Gastrocnemius medialis (tissue), 4 donors: ENCODE measurements around the gene F13A1. TPM values are rescaled to one million over a fixed set of nuclear protein-coding genes. Genes with fewer than 3 reads are reported as not detected.

ENCODE experiments used
- ATAC-seq, 2 donors: fragments of 150-250 bp; one replicate each; pipeline ENCODE4 v1.9.1; 2016
- DNase-seq, 2 donors: peaks; one replicate each; pipeline ENCODE4 v3.0.0-alpha.2; 2019
- H3K27ac ChIP-seq, 4 donors: fragments of 200-600 bp; sonication (generic); 1 replicate in 1 of 4; 2 replicates in 3 of 4; pipeline ENCODE4 v1.5.1; 2016 to 2018; ENCODE audit warnings: mild to moderate bottlenecking in 2 of 4, moderate library complexity in 1 of 4
- H3K27me3 ChIP-seq, 3 donors: fragments of 200-600 bp; sonication (generic) in 2 of 3; 1 replicate in 1 of 3; 2 replicates in 2 of 3; pipeline versions ENCODE4 v1.5.1 to v1.6.0; 2016 to 2019; ENCODE audit warnings: mild to moderate bottlenecking in 1 of 3, moderate library complexity in 1 of 3
- H3K36me3 ChIP-seq, 2 donors: fragments of 200-600 bp; sonication (generic) in 1 of 2; one replicate each; pipeline ENCODE4 v1.5.1; 2017 to 2018
- H3K4me1 ChIP-seq, 2 donors: fragments of 200-600 bp; sonication (generic) in 1 of 2; one replicate each; pipeline ENCODE4 v1.5.1; 2016 to 2017; ENCODE audit warnings: mild to moderate bottlenecking in 2 of 2
- H3K4me3 ChIP-seq, 4 donors: fragments of 200-600 bp; sonication (generic) in 3 of 4; 1 replicate in 1 of 4; 2 replicates in 3 of 4; pipeline ENCODE4 v1.5.1; 2016 to 2019; ENCODE audit warnings: mild to moderate bottlenecking in 2 of 4
- H3K9me3 ChIP-seq, 3 donors: fragments of 200-600 bp; sonication (generic) in 2 of 3; 1 replicate in 1 of 3; 2 replicates in 2 of 3; pipeline ENCODE4 v1.5.1; 2016 to 2019
- CTCF ChIP-seq, 5 experiments: fragments of 450-650 bp in 3 of 5; fragments of 200-600 bp in 2 of 5; sonication (generic) in 2 of 5; IDR thresholded peaks in 4 of 5; conservative IDR thresholded peaks in 1 of 5; 1 replicate in 4 of 5; 2 replicates in 1 of 5; pipeline ENCODE4 v1.5.1; 2016 to 2019; ENCODE audit warnings: antibody characterized with exemption in 5 of 5, mild to moderate bottlenecking in 3 of 5, moderate library complexity in 3 of 5
- POLR2A ChIP-seq, 2 donors: fragments of 450-650 bp; IDR thresholded peaks; one replicate each; pipeline ENCODE4 v1.6.1; 2017; ENCODE audit warnings: antibody characterized with exemption in 2 of 2, mild to moderate bottlenecking in 2 of 2, moderate library complexity in 2 of 2
- in situ Hi-C, 4 donors: fragments of 200-750 bp; cut with MboI; loops; one replicate each; pipeline versions ENCODE4 v1.15.0 to v1.8.0; 2017; ENCODE audit warnings: low sequenced_read_pairs in 4 of 4
- intact Hi-C: fragments of 100-400 bp; cut with DNase I; formaldehyde crosslinking; loops from one replicate; pipeline ENCODE4 v1.15.1; 2023; ENCODE audit warnings: low total_unique reads
- total RNA-seq, 4 donors: library from RNA; depleted of rRNA; stranded (reverse); fragments of >200 nt; gene quantifications; one replicate each; pipeline versions ENCODE4 v1.1.0 to v1.2.3, GENCODE V29; 2016

F13A1 gene
- total RNA-seq, 4 donors from 2014 or later: 19.9 to 61.1 (median 33.9) TPM

DNA sequence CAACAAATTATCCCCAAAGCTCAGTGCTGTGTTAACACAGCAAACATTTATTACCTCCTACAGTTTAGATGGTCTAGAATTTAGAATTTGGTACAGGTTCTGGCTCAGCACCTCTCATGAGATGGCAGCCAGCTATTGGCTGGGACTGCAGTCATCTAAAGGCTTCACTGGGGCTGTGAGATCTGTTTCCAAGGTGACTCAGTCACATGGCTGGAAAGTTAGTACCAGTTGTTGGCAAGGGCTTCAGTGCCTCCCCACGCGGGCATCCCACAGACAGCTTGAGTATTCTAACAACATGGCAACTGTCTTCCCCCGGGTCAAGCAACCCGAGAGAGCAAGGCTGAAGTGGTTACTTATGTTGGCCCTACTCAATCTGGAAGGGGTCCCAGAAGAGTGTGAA is 44.8 kb upstream of the F13A1 start:
- no peaks in the 10 kb centered on the region for H3K36me3 ChIP-seq
- no peaks in the 10 kb centered on the region for H3K27me3 ChIP-seq
- intact Hi-C loops (no loop called here), in situ Hi-C loops (no loop called here)
- no peaks in the 10 kb centered on the region for H3K4me1 ChIP-seq
- no peak overlapping the region for H3K27ac ChIP-seq
- ATAC-seq (no peak), DNase-seq (no peak)
- no peak overlapping the region for H3K4me3 ChIP-seq
- no peaks in the 10 kb centered on the region for H3K9me3 ChIP-seq
- TF ChIP-seq CTCF (IDR thresholded peaks at IDR 0.05 in 4 of 5, conservative IDR thresholded peaks at IDR 0.05 in 1 of 5): no peak

GRCh38 chr6:6362056-6362840 is 41.8 kb upstream of the F13A1 start:
- in situ Hi-C loops: no loop called here
- Histone ChIP-seq H3K27me3 (no peaks in the 10 kb centered on the region), H3K36me3 (no peaks in the 10 kb centered on the region), H3K9me3 (no peaks in the 10 kb centered on the region), H3K4me1 (no peaks in the 10 kb centered on the region), H3K4me3 (no peak overlapping the region), H3K27ac (no peak overlapping the region)
- DNase-seq (no peak), ATAC-seq (no peak)
- intact Hi-C loops: no loop called here
- TF ChIP-seq POLR2A (IDR thresholded peaks at IDR 0.05) (no peak), CTCF (IDR thresholded peaks at IDR 0.05 in 4 of 5, conservative IDR thresholded peaks at IDR 0.05 in 1 of 5) (no peak)

DNA sequence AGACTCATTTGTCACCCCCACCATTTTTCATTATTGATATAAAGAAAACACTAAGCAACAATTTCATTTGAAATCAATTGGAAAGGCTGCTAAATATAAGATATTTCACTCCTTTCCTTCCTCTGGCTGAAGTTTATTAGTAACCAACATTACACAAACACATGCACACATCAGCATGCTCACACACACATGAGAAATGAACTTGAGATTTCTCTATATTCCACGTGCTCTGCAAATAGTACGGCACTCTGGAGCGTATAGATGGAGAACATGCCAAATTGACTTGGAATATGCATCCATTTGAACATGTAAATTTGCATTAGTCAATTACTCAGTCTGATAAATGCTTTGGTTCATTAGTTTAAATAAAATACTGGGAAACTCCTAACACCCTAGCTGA is 37.1 kb upstream of the F13A1 start:
- intact Hi-C loops: no loop called here
- Histone ChIP-seq H3K27ac (no peak overlapping the region), H3K36me3 (no peaks in the 10 kb centered on the region), H3K27me3 (no peaks in the 10 kb centered on the region), H3K9me3 (no peaks in the 10 kb centered on the region), H3K4me1 (no peaks in the 10 kb centered on the region), H3K4me3 (no peak overlapping the region)
- in situ Hi-C loops: no loop called here
- no peak for ATAC-seq
- no peak for DNase-seq
- TF ChIP-seq POLR2A (IDR thresholded peaks at IDR 0.05): no peak
- TF ChIP-seq CTCF (IDR thresholded peaks at IDR 0.05 in 4 of 5, conservative IDR thresholded peaks at IDR 0.05 in 1 of 5): no peak

- no peak for ATAC-seq
- Histone ChIP-seq H3K27me3 (no peaks in the 10 kb centered on the region), H3K9me3 (no peaks in the 10 kb centered on the region), H3K4me3 (no peak overlapping the region), H3K36me3 (no peaks in the 10 kb centered on the region), H3K4me1 (no peaks in the 10 kb centered on the region), H3K27ac (no peak overlapping the region)
- intact Hi-C loops (no loop called here), in situ Hi-C loops (no loop called here)
- TF ChIP-seq POLR2A (IDR thresholded peaks at IDR 0.05): no peak
- TF ChIP-seq CTCF (IDR thresholded peaks at IDR 0.05 in 4 of 5, conservative IDR thresholded peaks at IDR 0.05 in 1 of 5): no peak
- DNase-seq: no peak
Observed at GRCh38 chr6:6357032-6357431, 36.6 kb upstream of the F13A1 start.

GRCh38 chr6:6352772-6353171 is 32.3 kb upstream of the F13A1 start:
- Histone ChIP-seq H3K4me1 (no peaks in the 10 kb centered on the region), H3K4me3 (no peak overlapping the region), H3K27me3 (no peaks in the 10 kb centered on the region), H3K9me3 (no peaks in the 10 kb centered on the region), H3K27ac (no peak overlapping the region), H3K36me3 (no peaks in the 10 kb centered on the region)
- ATAC-seq (no peak), DNase-seq (no peak)
- TF ChIP-seq POLR2A (IDR thresholded peaks at IDR 0.05) (no peak), CTCF (IDR thresholded peaks at IDR 0.05 in 4 of 5, conservative IDR thresholded peaks at IDR 0.05 in 1 of 5) (no peak)
- intact Hi-C loops (no loop called here), in situ Hi-C loops (no loop called here)
